CD4-positive, alpha-beta memory T cell (primary cell): Measurements from ENCODE around the gene GSK3B. TPM values are rescaled to one million over a fixed set of nuclear protein-coding genes. Genes with fewer than 3 reads are reported as not detected.

Experiments used
- CTCF ChIA-PET: fragments of 350-600 bp; sonication (Branson Sonifier 250); formaldehyde crosslinking; loops from one replicate; lab custom pipeline; 2021; ENCODE audit warnings: inconsistent platforms; ENCODE audit not compliant: partially characterized antibody; lab: Charles Lee
- POLR2A ChIA-PET: fragments of 350-600 bp; sonication (Branson Sonifier 250); formaldehyde crosslinking; loops from one replicate; lab custom pipeline; 2021; ENCODE audit not compliant: partially characterized antibody; lab: Charles Lee
- DNase-seq, 5 donors: peaks; one replicate each; pipeline versions ENCODE4 v3.0.0 to v3.0.0-alpha.2; 2020 to 2022; ENCODE audit warnings: mixed read lengths in 1 of 5
- H3K27ac ChIP-seq: one replicate; pipeline ENCODE4 v1.7.0; 2013; ENCODE audit warnings: low read depth, low read length
- H3K27me3 ChIP-seq: 2 replicates; pipeline ENCODE4 v1.7.0; 2013; ENCODE audit warnings: mild to moderate bottlenecking, low read length, moderate library complexity; ENCODE audit not compliant: insufficient read depth
- H3K36me3 ChIP-seq: 2 replicates; pipeline ENCODE4 v1.7.0; 2013; ENCODE audit warnings: mild to moderate bottlenecking, low read length, moderate library complexity; ENCODE audit not compliant: insufficient read depth
- H3K4me1 ChIP-seq: 2 replicates; pipeline ENCODE4 v1.7.0; 2013; ENCODE audit warnings: mild to moderate bottlenecking, low read length, moderate library complexity; ENCODE audit not compliant: insufficient read depth
- H3K4me3 ChIP-seq, 2 donors: one replicate each; pipeline ENCODE4 v1.7.0; 2013; ENCODE audit warnings: low read length in 2 of 2, mild to moderate bottlenecking in 1 of 2
- H3K9me3 ChIP-seq, 2 donors: one replicate each; pipeline ENCODE4 v1.7.0; 2013; ENCODE audit warnings: low read length in 2 of 2, control low read depth in 1 of 2; ENCODE audit not compliant: control insufficient read depth in 1 of 2
- H3K27ac Mint-ChIP-seq, 7 donors: one replicate each; pipeline ENCODE4 v1.8.0; 2020 to 2021; ENCODE audit warnings: mixed read lengths in 7 of 7, mild to moderate bottlenecking in 6 of 7, inconsistent platforms in 3 of 7, moderate library complexity in 3 of 7
- H3K27me3 Mint-ChIP-seq, 2 donors: one replicate each; pipeline ENCODE4 v1.8.0; 2020 to 2021; ENCODE audit warnings: mixed read lengths in 2 of 2
- H3K36me3 Mint-ChIP-seq, 2 donors: one replicate each; pipeline ENCODE4 v1.8.0; 2020 to 2021; ENCODE audit warnings: mixed read lengths in 2 of 2, inconsistent platforms in 1 of 2, mild to moderate bottlenecking in 1 of 2
- H3K4me1 Mint-ChIP-seq, 4 donors: one replicate each; pipeline ENCODE4 v1.8.0; 2020 to 2021; ENCODE audit warnings: mixed read lengths in 4 of 4, mild to moderate bottlenecking in 1 of 4
- H3K4me3 Mint-ChIP-seq, 8 donors: one replicate each; pipeline ENCODE4 v1.8.0; 2020 to 2021; ENCODE audit warnings: mixed read lengths in 8 of 8, mild to moderate bottlenecking in 7 of 8, moderate library complexity in 6 of 8, inconsistent platforms in 3 of 8
- H3K9me3 Mint-ChIP-seq, 8 donors: one replicate each; pipeline ENCODE4 v1.8.0; 2020 to 2021; ENCODE audit warnings: mixed read lengths in 8 of 8, mild to moderate bottlenecking in 5 of 8, inconsistent platforms in 3 of 8, moderate library complexity in 1 of 8
- intact Hi-C: fragments of 100-400 bp; cut with micrococcal nuclease; formaldehyde crosslinking; loops from one replicate; pipeline ENCODE4 v1.15.1; 2023
- polyA plus RNA-seq, 2 donors: library from polyadenylated mRNA; unstranded; fragments of 300-500 nt; fragmentation: Illumina TruSeq; gene quantifications; one replicate each; pipeline ENCODE4 v1.2.3, GENCODE V29; 2021
- total RNA-seq, 2 experiments: library from RNA; stranded (reverse); gene quantifications; one replicate each; pipeline ENCODE4 v1.2.3, GENCODE V29; 2021

Gene GSK3B
- total and polyA plus RNA-seq, 4 experiments from 2014 or later = 10.4 to 35.0 (median 25.5) TPM

- CTCF ChIA-PET = no interaction called here
- intact Hi-C loops = no loop called here
These were observed 316.1 kb downstream of the GSK3B start for GRCh38 chr3:119778176-119778575.

GRCh38 chr3:119776304-119776703, 317.9 kb downstream of the GSK3B start:
- CTCF ChIA-PET = no interaction called here

More at GRCh38 chr3:119778176-119778575, 316.1 kb downstream of the GSK3B start:
- H3K4me3 ChIP-seq = no peak overlapping the region
- no peaks in the 10 kb centered on the region for H3K9me3 ChIP-seq
- POLR2A ChIA-PET = no interaction called here
- no peaks in the 10 kb centered on the region for H3K36me3 Mint-ChIP-seq
- H3K4me1 Mint-ChIP-seq = peaks cover 0 to 8% (median 6%) of the 10 kb centered on the region in 4 donors
- H3K4me3 Mint-ChIP-seq = no peak overlapping the region
- no peak overlapping the region for H3K27ac ChIP-seq
- peaks cover 0 to 1% of the 10 kb centered on the region in 2 donors for H3K27me3 Mint-ChIP-seq
- H3K27ac Mint-ChIP-seq = no peak overlapping the region
- no peaks in the 10 kb centered on the region for H3K27me3 ChIP-seq
- no peaks in the 10 kb centered on the region for H3K4me1 ChIP-seq
- DNase-seq = no peak
- peaks cover 3 to 16% (median 12%) of the 10 kb centered on the region in 8 donors for H3K9me3 Mint-ChIP-seq
- H3K36me3 ChIP-seq = no peaks in the 10 kb centered on the region

GRCh38 chr3:119774444-119774843, 319.8 kb downstream of the GSK3B start:
- H3K4me3 Mint-ChIP-seq = no peak overlapping the region
- H3K4me1 Mint-ChIP-seq = peaks cover 0 to 1% (median 0%) of the 10 kb centered on the region in 4 donors
- DNase-seq = no peak
- peaks cover 1 to 3% of the 10 kb centered on the region in 2 donors for H3K27me3 Mint-ChIP-seq
- intact Hi-C loops = no loop called here
- no peak overlapping the region for H3K4me3 ChIP-seq
- H3K9me3 Mint-ChIP-seq = peaks cover 3 to 16% (median 13%) of the 10 kb centered on the region in 8 donors
- no peaks in the 10 kb centered on the region for H3K4me1 ChIP-seq
- H3K36me3 Mint-ChIP-seq = no peaks in the 10 kb centered on the region
- H3K9me3 ChIP-seq = no peaks in the 10 kb centered on the region
- ChIA-PET POLR2A (no interaction called here), CTCF (no interaction called here)
- H3K27ac Mint-ChIP-seq = no peak overlapping the region
- H3K27ac ChIP-seq = no peak overlapping the region
- no peaks in the 10 kb centered on the region for H3K27me3 ChIP-seq
- H3K36me3 ChIP-seq = no peaks in the 10 kb centered on the region

More at GRCh38 chr3:119776304-119776703, 317.9 kb downstream of the GSK3B start:
- Mint-ChIP-seq H3K9me3 (peaks cover 3 to 16% (median 13%) of the 10 kb centered on the region in 8 donors), H3K27me3 (peaks cover 0 to 3% of the 10 kb centered on the region in 2 donors), H3K27ac (no peak overlapping the region), H3K36me3 (no peaks in the 10 kb centered on the region), H3K4me3 (no peak overlapping the region), H3K4me1 (peaks cover 0 to 8% (median 4%) of the 10 kb centered on the region in 4 donors)
- Histone ChIP-seq H3K9me3 (no peaks in the 10 kb centered on the region), H3K4me1 (no peaks in the 10 kb centered on the region), H3K27me3 (no peaks in the 10 kb centered on the region), H3K27ac (no peak overlapping the region), H3K36me3 (no peaks in the 10 kb centered on the region), H3K4me3 (no peak overlapping the region)
- intact Hi-C loops = no loop called here
- POLR2A ChIA-PET = no interaction called here
- DNase-seq = no peak

Other genes with a start within 250 kb of the GSK3B start
- gene GPR156, start 190.8 kb upstream of the GSK3B start, total RNA-seq = not detected
- gene GPR156, start 190.8 kb upstream of the GSK3B start, polyA plus RNA-seq = not detected